PC-3 (cell line): ENCODE results near the gene PSTK. TPM values are rescaled to one million over a fixed set of nuclear protein-coding genes. Genes with fewer than 3 reads are reported as not detected.

Experiments
- ATAC-seq: fragments of 200-7000 bp; cut with Tn5 transposase; 2 replicates; pipeline ENCODE4 v1.9.1; 2020; ENCODE audit warnings: mild to moderate bottlenecking, moderate library complexity
- BruUV-seq: library from RNA; stranded (reverse); fragments of 400-500 nt; replicated peaks from 2 replicates; lab custom pipeline; 2021; lab: Mats Ljungman, UMichigan
- CTCF ChIA-PET: fragments of 300-600 bp; sonication (Branson Sonifier 250); formaldehyde crosslinking; loops from one replicate; lab custom pipeline; 2022; ENCODE audit warnings: antibody characterized with exemption; lab: Charles Lee
- POLR2A ChIA-PET: fragments of 300-600 bp; sonication (Branson Sonifier 250); formaldehyde crosslinking; loops from one replicate; lab custom pipeline; 2022; ENCODE audit warnings: antibody characterized with exemption; ENCODE audit not compliant: unreplicated experiment; lab: Charles Lee
- DNase-seq: peaks from one replicate; pipeline ENCODE4 v3.0.0-alpha.2; 2015
- H2AFZ ChIP-seq: fragments of 300-600 bp; sonication (generic); 2 replicates; pipeline ENCODE4 v1.6.0; 2016; ENCODE audit warnings: antibody characterized with exemption, low read length
- H3F3A ChIP-seq: fragments of 300-600 bp; sonication (generic); one replicate; pipeline ENCODE4 v1.6.0; 2017; ENCODE audit warnings: antibody characterized with exemption, low read length, control low read depth, mild to moderate bottlenecking; ENCODE audit not compliant: unreplicated experiment
- H3K27ac ChIP-seq: fragments of 300-600 bp; sonication (generic); 2 replicates; pipeline ENCODE4 v1.5.1; 2016; ENCODE audit warnings: mild to moderate bottlenecking, low read length
- H3K27me3 ChIP-seq: fragments of 300-600 bp; sonication (generic); 2 replicates; pipeline ENCODE4 v1.6.1; 2016; ENCODE audit warnings: low read length, mixed read lengths
- H3K36me3 ChIP-seq: fragments of 300-600 bp; sonication (generic); 2 replicates; pipeline ENCODE4 v1.6.1; 2016; ENCODE audit warnings: low read depth, mixed run types, low read length, mixed read lengths
- H3K4me1 ChIP-seq: fragments of 300-600 bp; sonication (generic); 2 replicates; pipeline ENCODE4 v1.5.1; 2016; ENCODE audit warnings: low read length; ENCODE audit not compliant: insufficient read depth
- H3K4me2 ChIP-seq: fragments of 300-600 bp; sonication (generic); 2 replicates; pipeline ENCODE4 v1.6.0; 2016; ENCODE audit warnings: low read length
- H3K4me3 ChIP-seq: fragments of 300-600 bp; sonication (generic); 2 replicates; pipeline ENCODE4 v1.5.1; 2016; ENCODE audit warnings: mild to moderate bottlenecking, low read length, mixed read lengths
- H3K79me2 ChIP-seq: fragments of 300-600 bp; sonication (generic); 2 replicates; pipeline ENCODE4 v1.6.1; 2017; ENCODE audit warnings: low read length, mixed read lengths
- H3K9ac ChIP-seq: fragments of 300-600 bp; sonication (generic); 2 replicates; pipeline ENCODE4 v1.6.0; 2016; ENCODE audit warnings: mild to moderate bottlenecking, low read length
- H3K9me2 ChIP-seq: fragments of 300-600 bp; sonication (generic); replicated peaks from 2 replicates; pipeline ENCODE4 v1.6.1; 2016; ENCODE audit warnings: mixed run types, low read length, mixed read lengths
- H3K9me3 ChIP-seq: fragments of 300-600 bp; sonication (generic); 2 replicates; pipeline ENCODE4 v1.6.1; 2016; ENCODE audit warnings: low read length, mixed read lengths
- H4K20me1 ChIP-seq: fragments of 300-600 bp; sonication (generic); 2 replicates; pipeline ENCODE4 v1.6.1; 2016; ENCODE audit warnings: low read length, mixed read lengths
- EZH2 ChIP-seq: fragments of 300-600 bp; sonication (generic); IDR thresholded peaks from one replicate; pipeline ENCODE4 v1.6.1; 2017; ENCODE audit warnings: antibody characterized with exemption, mild to moderate bottlenecking, low read length; ENCODE audit not compliant: unreplicated experiment
- EZH2phosphoT487 ChIP-seq: fragments of 300-600 bp; sonication (generic); IDR thresholded peaks from 2 replicates; pipeline ENCODE4 v1.6.1; 2018; ENCODE audit warnings: mild to moderate bottlenecking, antibody characterized with exemption, low read length, borderline replicate concordance
- intact Hi-C: fragments of 100-400 bp; cut with micrococcal nuclease; formaldehyde crosslinking; loops from 2 replicates; pipeline ENCODE4 v1.9.0; 2023
- total RNA-seq: library from RNA; depleted of rRNA; stranded (reverse); fragments of >200 nt; gene quantifications from 2 replicates; pipeline ENCODE4 v1.2.3, GENCODE V29; 2014
- TF ChIP-seq, protein P1 (sequence below): fragments of 300-600 bp; sonication (generic); conservative IDR thresholded peaks from 2 replicates; pipeline ENCODE4 v1.5.1; 2017; ENCODE audit warnings: antibody characterized with exemption, low read depth, mild to moderate bottlenecking, low read length

Gene PSTK
- total RNA-seq, 1 experiment from 2014 or later: 2.6 TPM

DNA sequence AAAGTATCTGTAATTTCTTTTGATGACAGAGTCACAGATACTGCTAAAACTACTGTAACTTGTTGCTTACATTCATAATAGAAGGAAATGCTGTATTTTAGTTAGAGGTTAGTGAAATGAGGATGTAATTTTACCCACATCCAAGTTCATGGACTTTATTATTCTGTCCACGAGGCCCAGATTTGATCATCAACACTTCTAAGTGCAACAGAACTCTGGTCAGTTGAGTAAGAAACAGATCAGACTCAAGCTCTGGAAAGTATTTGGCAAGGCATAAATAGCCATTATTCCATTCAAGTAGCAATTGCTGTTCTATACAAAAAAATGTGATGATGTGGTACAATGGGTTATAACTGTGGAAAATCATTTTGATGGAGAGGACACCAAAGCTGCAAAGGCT, 50.9 kb downstream of the PSTK start:
- no peaks in the 10 kb centered on the region for H3K27me3 ChIP-seq
- DNase-seq (no peak), ATAC-seq (no peak)
- no peaks in the 10 kb centered on the region for H3F3A ChIP-seq
- H3K4me2 ChIP-seq: no peak overlapping the region
- no peaks in the 10 kb centered on the region for H3K4me1 ChIP-seq
- H2AFZ ChIP-seq: no peak overlapping the region
- H3K4me3 ChIP-seq: no peak overlapping the region
- intact Hi-C loops: no loop called here
- no peaks in the 10 kb centered on the region for H3K79me2 ChIP-seq
- ChIA-PET CTCF (no interaction called here), POLR2A (no interaction called here)
- H3K9me3 ChIP-seq: no peaks in the 10 kb centered on the region
- no peak overlapping the region for H3K9ac ChIP-seq
- no peak overlapping the region for H3K27ac ChIP-seq
- H3K36me3 ChIP-seq: no peaks in the 10 kb centered on the region
- no TSS peak for BruUV-seq
- no peaks in the 10 kb centered on the region for H3K9me2 ChIP-seq
- TF ChIP-seq, protein P1, sequence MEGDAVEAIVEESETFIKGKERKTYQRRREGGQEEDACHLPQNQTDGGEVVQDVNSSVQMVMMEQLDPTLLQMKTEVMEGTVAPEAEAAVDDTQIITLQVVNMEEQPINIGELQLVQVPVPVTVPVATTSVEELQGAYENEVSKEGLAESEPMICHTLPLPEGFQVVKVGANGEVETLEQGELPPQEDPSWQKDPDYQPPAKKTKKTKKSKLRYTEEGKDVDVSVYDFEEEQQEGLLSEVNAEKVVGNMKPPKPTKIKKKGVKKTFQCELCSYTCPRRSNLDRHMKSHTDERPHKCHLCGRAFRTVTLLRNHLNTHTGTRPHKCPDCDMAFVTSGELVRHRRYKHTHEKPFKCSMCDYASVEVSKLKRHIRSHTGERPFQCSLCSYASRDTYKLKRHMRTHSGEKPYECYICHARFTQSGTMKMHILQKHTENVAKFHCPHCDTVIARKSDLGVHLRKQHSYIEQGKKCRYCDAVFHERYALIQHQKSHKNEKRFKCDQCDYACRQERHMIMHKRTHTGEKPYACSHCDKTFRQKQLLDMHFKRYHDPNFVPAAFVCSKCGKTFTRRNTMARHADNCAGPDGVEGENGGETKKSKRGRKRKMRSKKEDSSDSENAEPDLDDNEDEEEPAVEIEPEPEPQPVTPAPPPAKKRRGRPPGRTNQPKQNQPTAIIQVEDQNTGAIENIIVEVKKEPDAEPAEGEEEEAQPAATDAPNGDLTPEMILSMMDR: no peak
- no peaks in the 10 kb centered on the region for H4K20me1 ChIP-seq

DNA sequence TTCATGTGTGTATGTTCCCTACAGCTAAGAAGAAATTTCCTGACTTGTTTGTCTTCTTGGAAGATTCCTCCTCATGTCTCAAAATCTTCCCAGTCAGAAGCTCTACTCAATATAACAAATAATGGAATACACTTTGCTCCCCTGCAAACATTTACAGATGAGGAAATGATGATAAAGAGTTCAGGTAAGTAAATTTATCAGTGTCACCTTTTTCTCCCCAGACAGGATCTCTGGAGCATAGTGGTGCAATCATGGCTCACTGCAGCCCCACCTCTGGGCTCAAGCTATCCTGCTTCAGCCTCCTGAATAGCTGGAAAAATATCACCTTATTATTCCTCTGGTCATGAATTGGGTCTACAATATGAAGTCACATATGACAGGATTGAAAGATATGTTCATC, 54.1 kb downstream of the PSTK start:
- no peaks in the 10 kb centered on the region for H3K27me3 ChIP-seq
- H4K20me1 ChIP-seq: no peaks in the 10 kb centered on the region
- H3K27ac ChIP-seq: no peak overlapping the region
- no peak overlapping the region for H3K4me3 ChIP-seq
- ChIA-PET CTCF (no interaction called here), POLR2A (no interaction called here)
- ATAC-seq: no peak
- H3K36me3 ChIP-seq: no peaks in the 10 kb centered on the region
- DNase-seq: no peak
- no peaks in the 10 kb centered on the region for H3K4me1 ChIP-seq
- H3K79me2 ChIP-seq: no peaks in the 10 kb centered on the region
- intact Hi-C loops: no loop called here
- H2AFZ ChIP-seq: no peak overlapping the region
- H3K9me3 ChIP-seq: no peaks in the 10 kb centered on the region
- H3K9me2 ChIP-seq: no peaks in the 10 kb centered on the region
- TF ChIP-seq, protein P1: no peak
- TF ChIP-seq EZH2phosphoT487 (no peak), EZH2 (no peak)
- no peaks in the 10 kb centered on the region for H3F3A ChIP-seq
- no peak overlapping the region for H3K9ac ChIP-seq
- no peak overlapping the region for H3K4me2 ChIP-seq
- BruUV-seq: no TSS peak

DNA sequence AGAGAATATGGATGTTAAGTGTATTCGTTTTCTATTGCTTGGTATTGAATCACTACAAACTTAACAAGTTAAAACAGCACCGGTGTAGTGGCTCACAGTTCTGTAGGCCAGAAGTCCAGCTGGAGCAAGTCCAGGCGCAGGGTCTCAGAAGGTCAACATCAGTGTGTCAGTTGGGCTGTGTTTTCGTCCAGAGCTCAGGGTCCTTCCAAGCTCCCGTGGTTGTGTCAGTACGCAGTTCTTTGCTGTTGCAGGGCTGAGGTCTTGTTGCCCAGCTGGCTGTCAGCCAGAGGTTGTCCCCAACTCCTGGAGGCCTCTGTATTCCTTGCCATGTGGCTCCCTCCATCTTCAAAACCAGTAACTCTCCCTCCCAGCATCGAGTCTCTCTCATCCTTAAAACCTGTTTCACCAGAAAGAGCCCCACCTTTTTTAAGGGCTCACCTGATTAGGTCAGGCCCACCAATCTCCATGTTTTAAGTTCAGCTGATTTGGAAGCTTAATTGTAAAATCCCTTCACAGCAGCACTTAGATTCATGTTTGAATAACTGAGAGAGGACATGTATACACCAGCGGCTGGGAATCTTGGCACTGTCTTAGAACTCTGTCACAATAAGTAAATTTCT, 55.4 kb downstream of the PSTK start:
- H4K20me1 ChIP-seq: no peaks in the 10 kb centered on the region
- CTCF ChIA-PET: no interaction called here
- no peak overlapping the region for H2AFZ ChIP-seq

More for the DNA sequence above, 55.4 kb downstream of the PSTK start:
- Histone ChIP-seq H3K4me3 (no peak overlapping the region), H3K9me2 (no peaks in the 10 kb centered on the region), H3K27ac (no peak overlapping the region), H3K4me2 (no peak overlapping the region), H3K4me1 (no peaks in the 10 kb centered on the region), H3K27me3 (no peaks in the 10 kb centered on the region), H3F3A (no peaks in the 10 kb centered on the region), H3K9me3 (no peaks in the 10 kb centered on the region), H3K36me3 (no peaks in the 10 kb centered on the region), H3K9ac (no peak overlapping the region), H3K79me2 (no peaks in the 10 kb centered on the region)
- intact Hi-C loops: no loop called here
- POLR2A ChIA-PET: no interaction called here
- no peak for DNase-seq
- no TSS peak for BruUV-seq
- TF ChIP-seq EZH2 (no peak), EZH2phosphoT487 (no peak)
- TF ChIP-seq, protein P1: no peak
- ATAC-seq: no peak
